Renal cortex interstitium (tissue), 11 donors: ENCODE results near the gene PRAF2. TPM values are rescaled to one million over a fixed set of nuclear protein-coding genes. Genes with fewer than 3 reads are reported as not detected.

Experiments
- DNase-seq, 11 donors: peaks; one replicate each; pipeline ENCODE4 v3.0.0-alpha.2; 2013; ENCODE audit warnings: low read depth in 9 of 11, low spot score in 4 of 11; ENCODE audit errors: extremely low read depth in 1 of 11
- polyA plus RNA-seq, 3 donors: library from polyadenylated mRNA; unstranded; fragments of 120-200 nt; gene quantifications; one replicate each; pipeline ENCODE4 v1.2.1, GENCODE V29; 2013; ENCODE audit not compliant: insufficient read length in 3 of 3

The PRAF2 gene
- polyA plus RNA-seq, 3 donors: 33.6 to 41.5 (median 38.6) TPM

DNA sequence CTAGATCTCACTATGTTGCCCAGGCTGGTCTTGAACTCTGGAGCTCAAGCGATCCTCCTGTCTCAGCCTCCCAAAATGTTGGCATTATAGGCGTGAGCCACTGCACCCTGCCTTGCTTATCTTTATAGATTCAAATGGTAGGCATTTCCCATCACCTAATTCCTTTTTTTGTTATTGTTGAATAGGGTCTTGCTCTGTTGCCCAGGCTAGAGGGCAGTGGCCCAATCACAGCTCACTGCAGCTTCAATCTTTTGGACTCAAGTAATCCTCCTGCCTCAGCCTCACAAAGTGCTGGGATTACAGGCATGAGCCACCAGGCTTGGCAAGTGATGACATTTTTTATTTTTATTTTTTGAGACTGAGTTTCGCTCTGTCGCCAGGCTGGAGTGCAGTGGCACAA is 22.6 kb upstream of the PRAF2 start:
- no peak for DNase-seq

DNA sequence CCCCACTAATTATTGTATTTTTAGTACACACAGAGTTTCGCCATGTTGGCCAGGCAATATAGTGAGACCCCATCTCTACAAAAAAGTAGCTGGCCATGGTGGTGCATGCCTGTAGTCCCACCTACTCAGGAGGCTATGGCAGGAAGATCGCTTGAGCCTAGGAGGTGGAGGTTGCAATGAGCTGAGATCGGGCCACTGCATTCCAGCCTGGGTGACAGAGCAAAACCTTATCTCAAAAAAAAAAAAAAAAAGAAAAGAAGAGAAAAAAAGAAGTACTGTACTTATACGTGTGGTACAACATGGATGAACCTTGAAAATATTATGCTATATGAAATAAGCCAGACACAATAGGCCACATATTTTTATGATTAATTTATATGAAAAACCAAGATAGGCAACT is 15.8 kb upstream of the PRAF2 start:
- DNase-seq: no peak

DNA sequence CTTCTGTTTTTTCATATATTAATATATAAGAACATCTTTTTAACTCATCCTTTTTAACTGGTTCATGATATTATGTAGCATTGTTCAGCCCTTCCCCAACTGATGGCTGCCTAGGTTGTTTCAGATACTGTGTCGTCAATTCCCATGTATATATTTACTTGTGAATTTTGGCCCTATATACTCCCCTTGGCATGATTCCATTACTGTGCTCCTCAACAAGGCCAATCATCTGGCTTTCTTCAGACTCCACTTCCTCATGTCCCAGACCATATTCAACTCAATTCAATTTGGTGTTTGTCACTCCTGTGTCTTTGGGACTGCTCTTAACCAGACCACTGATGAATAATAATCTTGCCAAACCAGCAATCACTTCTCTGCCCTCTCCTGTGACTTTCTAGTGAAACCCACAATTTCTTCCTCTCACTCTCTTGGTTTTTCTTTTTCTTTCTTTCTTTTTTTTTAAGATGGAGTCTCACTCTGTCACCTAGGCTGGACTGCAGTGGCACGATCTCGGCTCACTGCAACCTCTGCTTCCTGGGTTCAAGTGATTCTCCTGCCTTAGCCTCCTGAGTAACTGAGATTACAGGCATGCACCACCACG is 8.6 kb upstream of the PRAF2 start:
- DNase-seq: no peak

DNA sequence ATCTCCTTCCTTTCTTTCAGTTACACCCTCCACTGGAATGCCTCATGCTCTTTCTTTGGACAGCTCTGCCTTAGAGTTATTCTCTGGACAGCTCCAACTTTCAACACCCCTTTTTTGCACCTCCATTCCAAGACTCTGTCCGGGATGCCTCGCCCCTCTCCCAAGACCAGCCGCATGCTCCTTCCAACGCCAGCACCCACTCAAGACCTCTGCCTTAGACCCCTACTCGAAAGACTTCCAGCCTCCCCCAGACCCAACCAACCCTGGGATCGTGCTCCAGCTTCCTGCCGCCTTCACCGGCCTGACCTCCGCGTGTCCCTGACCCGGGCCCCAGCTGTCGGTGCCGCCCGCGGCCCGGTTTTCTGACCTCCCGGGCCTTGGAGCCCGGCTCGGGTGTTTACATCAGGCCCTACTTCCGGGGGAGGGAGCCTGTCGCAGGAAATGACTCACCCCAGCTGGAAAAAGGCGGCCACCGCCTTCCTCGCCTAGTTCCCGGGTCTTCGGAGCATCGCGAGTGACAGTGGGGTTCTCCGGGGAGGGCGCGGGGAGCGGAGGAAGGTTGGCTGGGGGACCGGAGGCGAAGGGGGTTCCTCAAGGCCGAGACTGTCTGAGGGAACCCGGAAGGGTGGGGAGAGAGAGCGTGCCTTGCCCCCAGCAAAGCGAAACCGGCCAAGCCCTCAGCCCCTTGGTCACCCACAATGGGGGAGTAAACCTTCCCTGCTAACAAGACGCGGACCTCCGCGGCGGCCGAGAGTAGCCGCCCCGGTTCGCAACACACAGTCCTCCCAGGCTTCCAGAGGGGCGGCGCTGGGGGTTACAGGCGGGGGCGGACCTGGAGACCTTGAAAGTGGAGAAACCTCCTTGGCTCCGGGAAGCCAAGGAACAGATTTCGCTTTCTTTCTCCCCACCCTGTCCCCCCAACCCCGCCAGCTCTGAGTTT is 6.0 kb upstream of the PRAF2 start, which contains the start of gene WDR45:
Gene WDR45, minus strand, starts transcription at position 399 of the 940 bp plus-strand sequence. CDS start 1,792 bp downstream, outside the sequence.
- DNase-seq: peak in 5 of 11 donors; percentile 38 to 60 (median 52)

DNA sequence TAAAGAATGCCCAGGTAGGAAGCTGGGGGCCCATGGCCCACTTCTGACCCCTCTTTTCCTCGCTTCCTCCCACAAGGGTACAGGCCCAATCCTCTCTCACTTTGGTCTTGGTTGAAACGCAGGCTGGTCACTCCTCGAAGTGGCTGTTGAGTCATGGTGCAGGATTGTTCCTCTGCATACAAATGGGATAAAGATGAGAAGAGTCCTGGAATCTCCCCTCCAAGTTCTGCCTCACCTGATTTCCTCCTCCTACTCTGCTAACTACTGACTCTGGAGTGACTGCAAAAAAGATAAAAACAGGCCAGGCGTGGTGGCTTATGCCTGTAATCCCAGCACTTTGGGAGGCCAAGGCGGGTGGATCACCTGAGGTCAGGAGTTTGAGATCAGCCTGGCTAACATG is 4.1 kb upstream of the PRAF2 start:
- DNase-seq: no peak

DNA sequence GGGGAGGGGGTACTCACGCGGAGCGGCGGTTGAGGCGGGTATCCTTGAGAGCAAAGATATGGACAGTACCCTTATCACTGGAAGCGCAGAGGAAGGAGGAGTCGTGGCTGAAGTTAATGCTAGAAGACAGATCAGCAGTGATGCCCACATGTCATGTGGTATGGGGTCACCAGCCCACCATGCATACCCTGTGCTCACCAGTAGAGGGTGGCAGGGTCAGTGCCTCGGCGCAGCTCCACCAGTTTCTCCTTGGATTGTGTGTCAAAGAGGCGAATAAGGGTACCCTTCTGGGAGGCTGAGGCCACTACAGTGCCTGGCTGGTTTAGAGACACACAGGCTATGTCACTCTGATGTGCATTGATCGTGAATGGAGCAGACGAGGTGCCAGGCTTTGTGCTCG is 1.5 kb upstream of the PRAF2 start:
- DNase-seq: no peak

DNA sequence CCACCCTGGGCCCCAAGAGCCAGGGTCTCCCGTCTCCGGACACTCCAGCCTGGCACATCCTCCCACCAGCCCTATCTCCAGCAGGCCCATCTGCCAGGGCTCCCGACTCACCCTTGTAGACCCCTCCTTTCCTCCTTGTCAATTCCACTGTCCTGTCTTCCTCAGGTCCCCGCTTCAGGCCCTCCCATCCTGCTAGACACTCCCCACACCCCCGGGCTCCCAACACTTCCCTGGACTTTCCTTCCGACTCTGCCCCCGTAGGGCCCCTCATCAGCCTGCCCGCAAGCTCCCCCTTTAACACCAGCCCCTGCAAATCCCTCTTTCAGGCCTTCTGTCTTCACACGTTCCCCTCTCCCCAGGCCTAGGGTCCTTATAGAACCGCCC is 1.1 kb downstream of the PRAF2 start:
- no peak for DNase-seq

DNA sequence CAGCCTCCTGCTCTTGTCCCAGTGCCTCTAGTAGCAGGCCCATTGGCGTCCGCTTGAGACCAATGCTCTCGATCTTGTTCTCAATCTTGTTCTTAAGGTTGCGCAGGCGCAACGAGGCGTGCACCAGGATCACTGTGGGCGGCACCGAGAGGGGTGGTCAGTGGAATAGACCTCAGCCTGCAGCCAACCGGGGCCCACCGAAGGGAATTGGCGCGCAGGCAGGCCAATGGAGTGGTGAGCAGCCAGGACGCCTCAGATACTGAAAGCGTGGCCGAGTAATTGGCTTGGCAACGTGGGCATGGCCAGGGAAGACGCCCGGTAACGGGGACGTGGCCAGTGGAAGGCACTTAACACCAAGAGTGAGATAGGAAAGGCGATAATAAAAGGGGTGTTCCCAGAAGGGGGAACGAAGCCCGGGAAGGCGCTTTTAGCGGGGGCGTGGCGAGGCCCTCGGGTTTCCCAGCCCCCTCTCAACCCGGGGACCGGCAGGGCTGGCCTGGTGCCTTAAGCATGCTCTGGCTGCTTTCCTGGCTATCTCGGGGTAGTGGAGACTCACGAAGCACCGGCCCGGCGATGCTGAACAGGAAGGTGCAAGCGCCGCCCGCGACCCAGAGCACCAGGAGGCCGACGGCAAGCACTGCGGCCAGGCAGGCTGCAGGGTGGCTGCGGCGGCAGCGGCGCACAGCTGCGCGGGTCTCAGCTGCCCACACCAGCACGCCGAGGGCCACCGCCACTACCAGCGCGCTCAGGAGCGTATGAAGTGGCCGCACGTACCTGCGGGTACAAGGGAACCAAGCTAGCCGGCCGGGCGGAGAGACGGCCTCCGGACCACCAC is 1.7 kb downstream of the PRAF2 start:
- peak in 8 of 11 donors; percentile 51 to 77 (median 64) for DNase-seq

DNA sequence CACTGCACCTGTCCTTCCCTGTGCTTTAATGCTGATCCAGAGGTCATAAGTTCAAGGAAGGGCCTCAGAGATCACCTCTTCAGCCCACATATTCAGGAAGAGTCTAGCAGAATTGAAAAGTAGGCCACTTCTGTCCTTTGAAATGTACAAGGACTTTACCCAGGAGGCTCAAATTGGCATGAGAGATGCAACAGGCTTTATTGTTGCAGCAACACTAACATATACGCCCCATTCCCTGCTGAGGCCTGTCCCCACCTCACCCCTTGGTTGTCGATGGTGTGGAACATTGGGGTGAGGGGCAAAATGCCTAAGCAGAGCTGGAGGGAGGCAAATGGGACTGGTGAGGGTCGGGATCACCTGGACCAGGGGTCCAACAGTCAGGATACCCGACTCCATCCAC is 2.8 kb downstream of the PRAF2 start:
- DNase-seq: no peak

DNA sequence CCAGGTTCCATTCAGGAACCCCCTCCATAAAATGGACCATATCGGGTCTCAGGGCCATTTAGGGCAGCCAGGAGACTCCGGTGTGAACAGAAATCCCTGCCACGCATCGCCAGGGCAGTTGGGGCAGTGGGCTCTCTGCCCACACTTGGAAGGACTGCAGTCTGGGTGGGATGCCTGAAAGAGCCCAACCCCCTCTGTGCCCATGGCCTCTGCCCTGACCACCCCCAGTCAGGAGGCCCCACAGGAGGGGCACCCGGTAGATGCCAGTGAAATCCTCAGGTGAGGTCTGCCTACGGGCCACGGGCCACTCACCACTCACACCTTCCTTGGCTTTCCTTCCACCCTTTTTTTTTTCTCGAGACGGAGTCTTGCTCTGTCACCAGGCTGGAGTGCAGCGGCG is 4.8 kb downstream of the PRAF2 start:
- DNase-seq: no peak

DNA sequence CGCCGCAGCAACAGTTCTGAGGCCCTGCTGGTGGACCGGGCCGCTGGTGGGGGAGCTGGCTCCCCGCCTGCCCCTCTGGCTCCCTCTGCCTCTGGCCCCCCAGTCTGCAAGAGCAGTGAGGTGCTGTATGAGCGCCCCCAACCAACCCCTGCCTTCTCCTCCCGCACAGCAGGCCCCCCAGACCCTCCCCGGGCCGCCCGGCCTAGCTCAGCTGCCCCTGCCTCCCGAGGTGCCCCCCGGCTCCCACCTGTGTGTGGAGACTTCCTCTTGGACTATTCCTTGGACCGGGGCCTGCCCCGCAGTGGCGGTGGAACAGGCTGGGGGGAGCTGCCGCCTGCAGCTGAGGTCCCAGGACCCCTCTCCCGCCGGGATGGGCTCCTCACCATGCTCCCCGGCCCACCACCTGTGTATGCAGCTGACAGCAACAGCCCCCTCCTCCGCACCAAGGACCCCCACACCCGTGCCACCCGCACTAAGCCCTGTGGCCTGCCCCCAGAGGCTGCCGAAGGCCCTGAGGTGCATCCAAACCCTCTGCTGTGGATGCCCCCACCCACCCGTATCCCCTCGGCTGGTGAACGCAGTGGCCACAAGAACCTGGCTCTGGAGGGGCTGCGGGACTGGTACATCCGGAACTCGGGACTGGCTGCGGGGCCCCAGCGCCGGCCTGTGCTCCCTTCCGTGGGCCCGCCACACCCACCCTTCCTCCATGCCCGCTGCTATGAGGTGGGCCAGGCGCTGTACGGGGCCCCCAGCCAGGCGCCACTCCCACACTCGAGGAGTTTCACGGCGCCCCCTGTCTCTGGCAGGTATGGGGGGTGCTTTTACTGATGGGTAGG is 6.3 kb downstream of the PRAF2 start:
- no peak for DNase-seq

DNA sequence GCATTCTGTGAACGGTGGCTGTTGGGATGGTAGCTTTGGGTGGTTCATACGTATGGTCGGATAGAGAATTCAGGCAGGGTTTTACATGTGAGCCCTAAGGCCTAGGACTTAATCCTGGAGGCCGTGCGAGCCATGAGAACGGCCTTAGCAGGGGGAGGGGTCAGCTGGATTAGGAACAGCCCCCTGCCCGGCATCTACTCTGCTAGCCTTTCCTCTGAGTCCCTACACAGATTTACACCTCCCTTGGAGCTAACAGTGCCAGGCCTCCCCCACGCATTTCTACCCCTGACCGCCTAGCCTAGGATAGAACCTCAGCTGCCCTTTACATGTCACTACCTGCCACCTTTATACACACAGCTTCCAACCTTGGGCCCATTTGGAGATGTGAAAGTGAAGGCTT is 7.1 kb downstream of the PRAF2 start:
- no peak for DNase-seq

DNA sequence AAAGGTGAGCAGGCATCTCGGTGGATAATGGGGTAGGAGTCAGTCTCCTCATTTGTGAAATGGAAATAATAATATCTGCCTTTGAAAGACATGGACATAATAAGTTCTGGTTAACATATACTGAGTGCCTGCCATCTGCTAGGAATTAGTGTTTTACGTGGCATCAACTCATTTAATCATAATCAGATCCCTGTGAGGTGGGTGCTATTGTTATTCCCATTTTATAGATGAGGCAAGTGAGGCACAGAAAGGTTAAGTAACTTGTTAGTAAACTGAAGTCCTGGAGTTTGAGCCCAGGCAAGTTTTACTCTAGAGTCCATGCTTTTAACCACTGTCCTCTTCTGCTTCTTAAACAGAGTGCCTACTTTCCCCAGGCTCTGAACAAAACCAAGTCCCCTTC is 7.5 kb downstream of the PRAF2 start:
- no peak for DNase-seq

DNA sequence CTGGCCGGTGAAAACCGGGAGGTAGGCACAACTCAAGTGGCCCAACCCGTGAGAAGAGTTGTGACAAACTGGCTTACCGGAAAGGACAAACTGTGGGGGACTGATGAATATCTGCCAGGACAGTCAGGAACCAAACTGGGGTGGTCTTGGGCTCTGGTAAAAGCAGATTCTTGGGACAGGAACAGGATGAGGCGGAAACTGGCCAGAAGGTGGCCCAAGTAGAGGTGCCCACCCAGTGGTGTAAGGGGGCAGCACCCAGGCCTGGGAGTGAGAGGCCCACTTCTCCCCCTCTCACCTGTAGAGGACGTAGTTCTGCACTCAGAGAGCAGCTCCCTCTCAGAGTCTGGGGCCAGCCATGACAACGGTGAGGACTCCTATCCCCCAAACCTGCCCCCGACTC is 9.1 kb downstream of the PRAF2 start:
- DNase-seq: no peak

DNA sequence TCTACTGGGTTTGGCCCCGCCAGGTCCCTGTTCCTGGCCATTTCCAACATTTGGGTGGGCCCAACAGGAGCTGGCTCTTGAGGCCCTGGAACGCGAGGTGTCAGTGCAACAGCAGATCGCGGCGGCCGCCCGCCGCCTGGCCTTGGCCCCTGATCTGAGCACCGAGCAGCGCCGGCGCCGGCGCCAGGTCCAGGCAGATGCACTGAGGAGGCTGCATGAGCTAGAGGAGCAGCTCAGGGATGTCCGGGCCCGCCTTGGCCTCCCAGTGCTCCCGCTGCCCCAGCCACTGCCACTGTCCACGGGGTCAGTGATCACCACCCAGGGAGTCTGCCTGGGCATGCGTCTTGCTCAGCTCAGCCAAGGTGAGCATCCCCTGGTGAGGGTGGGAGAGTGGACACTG is 9.5 kb downstream of the PRAF2 start:
- no peak for DNase-seq

DNA sequence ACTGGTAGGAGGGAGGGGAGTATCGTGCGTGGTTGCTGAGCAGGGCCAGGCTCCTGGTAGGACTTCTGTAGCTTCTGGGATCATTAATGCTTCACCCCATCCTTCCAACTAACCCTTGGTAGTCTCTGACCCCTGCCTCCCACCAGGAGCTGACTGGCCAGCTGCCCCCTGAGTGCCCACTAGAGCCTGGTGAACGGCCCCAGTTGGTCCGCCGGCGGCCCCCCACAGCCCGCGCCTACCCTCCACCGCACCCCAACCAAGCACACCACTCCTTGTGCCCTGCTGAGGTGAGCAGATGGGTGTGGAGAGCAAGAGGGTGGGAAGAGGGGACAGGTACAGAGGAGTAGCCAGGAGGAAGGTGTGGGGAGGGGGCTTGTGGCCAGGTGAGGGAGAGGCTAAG is 10.1 kb downstream of the PRAF2 start:
- DNase-seq: no peak

DNA sequence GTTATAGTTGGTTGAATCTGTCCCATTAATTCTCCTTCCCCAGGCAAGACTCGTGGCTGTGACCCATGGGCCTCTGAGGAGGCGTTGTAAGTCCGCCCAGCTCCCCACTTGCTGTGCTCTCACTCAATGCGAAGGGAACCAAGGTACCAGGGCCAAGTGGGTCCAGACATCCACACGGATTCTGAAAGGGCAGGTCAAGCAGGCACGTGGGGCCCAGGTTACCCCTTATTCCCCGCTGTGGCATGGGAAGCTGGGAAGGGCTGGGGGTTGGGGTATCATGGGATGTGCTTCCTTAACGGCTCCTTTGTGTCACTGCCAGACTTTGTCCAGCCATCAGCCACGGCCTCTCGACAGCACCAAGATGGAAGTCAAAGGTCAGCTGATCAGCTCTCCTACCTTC is 11.9 kb downstream of the PRAF2 start:
- DNase-seq: no peak

DNA sequence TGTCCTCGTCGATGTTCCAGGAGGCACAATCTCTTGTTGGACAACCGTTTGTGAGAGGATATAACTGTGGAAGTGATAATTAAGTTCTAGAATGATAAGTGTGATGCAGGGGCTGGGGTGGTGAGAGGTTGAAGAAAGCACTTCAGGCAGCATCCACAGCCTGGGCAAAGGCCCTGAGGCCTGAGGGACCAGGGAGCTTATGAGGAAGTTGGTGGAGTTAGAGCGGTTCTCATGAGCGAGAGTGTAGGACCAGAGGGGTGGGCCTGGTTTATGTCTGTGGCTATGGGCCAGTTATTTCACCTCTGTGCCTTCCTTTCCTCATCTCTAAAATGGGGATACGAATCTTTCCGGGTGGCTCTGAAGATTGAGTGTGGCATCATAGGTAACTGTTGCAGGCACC is 12.3 kb downstream of the PRAF2 start:
- no peak for DNase-seq

DNA sequence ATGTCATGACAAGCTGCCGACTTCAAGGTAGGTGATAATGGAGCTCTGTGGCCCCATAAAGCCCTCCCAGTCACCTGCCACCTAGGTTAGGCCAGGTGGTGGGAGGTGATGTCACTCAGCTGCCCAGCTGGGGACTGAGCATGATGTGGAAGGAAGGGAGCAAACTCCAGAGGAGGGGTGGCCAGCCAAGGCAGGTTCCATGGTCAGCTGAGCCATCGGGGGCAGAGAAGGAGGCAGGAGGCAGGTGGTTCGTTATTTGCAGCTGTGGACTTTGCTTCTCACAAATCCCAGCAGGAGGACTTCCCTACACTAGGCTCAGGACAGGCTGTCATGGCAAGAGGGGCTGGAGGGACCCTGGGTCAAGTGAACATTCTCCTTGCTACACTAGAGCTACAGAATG is 12.9 kb downstream of the PRAF2 start:
- DNase-seq: no peak
